Pancreas (tissue), 10 donors: ENCODE data around the gene NOTO. TPM values are rescaled to one million over a fixed set of nuclear protein-coding genes. Genes with fewer than 3 reads are reported as not detected.

Experiments
- ATAC-seq, 4 donors: fragments of 200-7000 bp; cut with Tn5 transposase; one replicate each; pipeline versions ENCODE4 v1.8.0 to v1.9.1; 2020; ENCODE audit warnings: mild to moderate bottlenecking in 4 of 4, moderate library complexity in 4 of 4
- DNase-seq, 6 donors: peaks; one replicate each; pipeline ENCODE4 v3.0.0-alpha.2; 2020
- FAIRE-seq: peaks from 2 replicates; lab custom pipeline; 2012; peaks lifted over from hg19 to GRCh38; lab: Jason Lieb, UNC
- H3K27ac ChIP-seq, 4 donors: fragments of 200-600 bp; sonication (generic); 1 replicate in 3 of 4; 2 replicates in 1 of 4; pipeline versions ENCODE4 v1.5.0 to v1.8.0; 2020
- H3K27me3 ChIP-seq, 4 donors: fragments of 200-600 bp; one replicate each; pipeline ENCODE4 v1.8.0; 2021
- H3K36me3 ChIP-seq, 3 donors: fragments of 200-600 bp; sonication (generic) in 1 of 3; one replicate each; pipeline versions ENCODE4 v1.5.0 to v1.8.0; 2020 to 2021
- H3K4me1 ChIP-seq, 3 donors: fragments of 200-600 bp; one replicate each; pipeline ENCODE4 v1.8.0; 2021
- H3K4me3 ChIP-seq, 4 donors: fragments of 200-600 bp; sonication (generic) in 2 of 4; one replicate each; pipeline versions ENCODE4 v1.5.0 to v1.8.0; 2020 to 2021
- H3K9me3 ChIP-seq, 4 donors: fragments of 200-600 bp; one replicate each; pipeline ENCODE4 v1.8.0; 2021
- WGBS, 2 donors: extraction: QIAGEN DNeasy Blood & Tissue Kit; methylation state at CpG; one replicate each; pipeline ENCODE4 v1.1.7; 2013; 5-methylcytosine and 5-hydroxymethylcytosine counted together
- intact Hi-C, 3 donors: fragments of 100-400 bp; cut with DNase I; formaldehyde crosslinking; loops; one replicate each; pipeline versions ENCODE4 v1.11.1 to v1.14.2; 2022
- polyA plus RNA-seq, 2 donors: library from polyadenylated mRNA; stranded (reverse); fragments of 200-250 nt; gene quantifications; one replicate each; pipeline ENCODE4 v1.2.3, GENCODE V29; 2013
- total RNA-seq, 6 donors: library from RNA; stranded (reverse); fragmentation: NEBNext Ultra II Directional in 4 of 6; extraction: Animal tissue kit (Norgen Biotek cat#: 25700) in 4 of 6; gene quantifications; one replicate each; pipeline versions ENCODE4 v1.2.1 to v1.2.4, GENCODE V29; 2021 to 2023
- TF ChIP-seq, protein P1 (sequence below), 4 donors: fragments of 200-600 bp; sonication (generic) in 3 of 4; IDR thresholded peaks; one replicate each; pipeline versions ENCODE4 v1.5.0 to v1.8.0; 2021; ENCODE audit warnings: antibody characterized with exemption in 4 of 4
- donor health status: healthy with polysubstance abuse.
- donor health status: DM: no; HTN: no; CAD: no; lungs with moderate emphysema.
- donor health status: DM: no; HTN: no; CAD: no.
- donor health status: control.
- donor health status: control.
- donor health status: Bipolar disorder and iron deficiency.
- donor health status: DM: yes; HTN: yes; CAD: no.
- donor health status: DM: no; HTN: no; CAD: no.
- donor health status: DM: no; HTN: no; CAD: no.
- donor health status: DM: yes; HTN: yes; CAD: no.

NOTO gene
- total and polyA plus RNA-seq, 8 donors: not detected

DNA sequence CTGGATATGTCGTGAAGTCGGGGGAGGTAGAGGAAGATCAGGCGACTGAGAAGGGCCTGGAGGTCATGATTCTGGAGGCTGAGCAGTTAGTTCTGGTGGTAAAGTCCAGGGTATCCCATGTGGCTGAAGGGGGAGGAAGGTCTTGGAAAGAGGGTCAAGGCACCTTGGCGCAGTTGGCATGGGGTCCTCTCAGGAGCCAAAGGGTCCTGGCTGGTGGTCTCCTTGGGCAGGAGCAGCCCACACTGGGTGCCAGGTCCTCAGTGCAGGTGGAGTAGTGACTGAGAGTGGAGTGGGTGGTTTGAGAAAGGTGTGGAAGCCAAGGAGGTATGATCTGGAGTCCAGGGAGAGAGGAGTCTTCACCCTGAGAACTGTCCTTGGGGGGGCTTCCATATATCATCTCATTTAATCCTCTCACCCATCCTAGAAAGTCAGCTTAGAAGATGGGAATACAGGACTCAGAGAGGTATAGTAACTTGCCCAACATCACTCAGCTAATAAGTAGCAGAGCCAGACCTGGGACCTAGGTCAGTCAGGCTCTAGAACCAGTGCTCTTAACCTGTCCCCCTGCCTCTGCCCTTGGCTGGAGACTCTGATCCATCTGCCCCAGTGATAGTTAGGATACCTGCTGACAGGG is 57.4 kb downstream of the NOTO start:
- no peak for ATAC-seq
- DNase-seq: no peak
- intact Hi-C loops: no loop called here
- TF ChIP-seq, protein P1, sequence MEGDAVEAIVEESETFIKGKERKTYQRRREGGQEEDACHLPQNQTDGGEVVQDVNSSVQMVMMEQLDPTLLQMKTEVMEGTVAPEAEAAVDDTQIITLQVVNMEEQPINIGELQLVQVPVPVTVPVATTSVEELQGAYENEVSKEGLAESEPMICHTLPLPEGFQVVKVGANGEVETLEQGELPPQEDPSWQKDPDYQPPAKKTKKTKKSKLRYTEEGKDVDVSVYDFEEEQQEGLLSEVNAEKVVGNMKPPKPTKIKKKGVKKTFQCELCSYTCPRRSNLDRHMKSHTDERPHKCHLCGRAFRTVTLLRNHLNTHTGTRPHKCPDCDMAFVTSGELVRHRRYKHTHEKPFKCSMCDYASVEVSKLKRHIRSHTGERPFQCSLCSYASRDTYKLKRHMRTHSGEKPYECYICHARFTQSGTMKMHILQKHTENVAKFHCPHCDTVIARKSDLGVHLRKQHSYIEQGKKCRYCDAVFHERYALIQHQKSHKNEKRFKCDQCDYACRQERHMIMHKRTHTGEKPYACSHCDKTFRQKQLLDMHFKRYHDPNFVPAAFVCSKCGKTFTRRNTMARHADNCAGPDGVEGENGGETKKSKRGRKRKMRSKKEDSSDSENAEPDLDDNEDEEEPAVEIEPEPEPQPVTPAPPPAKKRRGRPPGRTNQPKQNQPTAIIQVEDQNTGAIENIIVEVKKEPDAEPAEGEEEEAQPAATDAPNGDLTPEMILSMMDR (IDR thresholded peaks at IDR 0.05): no peak
- Histone ChIP-seq H3K9me3 (no peaks in the 10 kb centered on the region), H3K4me3 (no peak overlapping the region), H3K4me1 (no peaks in the 10 kb centered on the region), H3K36me3 (no peaks in the 10 kb centered on the region), H3K27me3 (no peaks in the 10 kb centered on the region), H3K27ac (no peak overlapping the region)
- FAIRE-seq: no peak
- 74 to 82% methylated on average over 4 of the region's 4 CpGs for WGBS, 2 donors

- DNase-seq (peak in 4 of 6 donors; percentile 32 to 83 (median 59)), FAIRE-seq (no peak), ATAC-seq (peak; percentile 49 to 91 (median 87))
- Histone ChIP-seq H3K27me3 (no peaks in the 10 kb centered on the region), H3K9me3 (no peaks in the 10 kb centered on the region), H3K36me3 (no peaks in the 10 kb centered on the region), H3K4me1 (no peaks in the 10 kb centered on the region), H3K27ac (no peak overlapping the region), H3K4me3 (no peak overlapping the region)
- TF ChIP-seq, protein P1 (IDR thresholded peaks at IDR 0.05): peak in 2 of 4 donors; percentile 19 to 31
- 34 to 36% methylated on average over 17 of the region's 17 CpGs for WGBS, 2 donors
- intact Hi-C loops: no loop called here
Observed at GRCh38 chr2:73260338-73260984, 58.1 kb downstream of the NOTO start.

Other genes starting within 250 kb of the NOTO start
- gene SFXN5, start 130.9 kb upstream of the NOTO start, total RNA-seq: 1 to 10 TPM; 2.6 to 8.4 (median 4.8) TPM
- gene SFXN5, start 130.9 kb upstream of the NOTO start, polyA plus RNA-seq: 1 to 10 TPM; 5.3 to 7.0 TPM
- 10 to 100 TPM; 13.4 to 17.6 (median 16.2) TPM for gene RAB11FIP5, start 89.6 kb upstream of the NOTO start, total RNA-seq
- 10 to 100 TPM; 10.1 to 12.4 TPM for gene RAB11FIP5, start 89.6 kb upstream of the NOTO start, polyA plus RNA-seq
- gene SMYD5, start 11.7 kb downstream of the NOTO start, total RNA-seq: 10 to 100 TPM in 4 of 6 donors, 1 to 10 TPM in 2; 8.7 to 13.7 (median 11.5) TPM
- gene SMYD5, start 11.7 kb downstream of the NOTO start, polyA plus RNA-seq: 10 to 100 TPM; 17.0 to 19.6 TPM
- gene PRADC1, start 30.7 kb downstream of the NOTO start, total RNA-seq: 10 to 100 TPM; 10.5 to 16.7 (median 13.2) TPM
- 10 to 100 TPM; 19.1 to 20.9 TPM for gene PRADC1, start 30.7 kb downstream of the NOTO start, polyA plus RNA-seq
- 100 to 1,000 TPM in 4 of 6 donors, 10 to 100 TPM in 2; 91.8 to 141 (median 118) TPM for gene CCT7, start 31.7 kb downstream of the NOTO start, total RNA-seq
- 10 to 100 TPM; 72.7 to 92.2 TPM for gene CCT7, start 31.7 kb downstream of the NOTO start, polyA plus RNA-seq
- gene FBXO41, start 81.9 kb downstream of the NOTO start, total RNA-seq: 1 to 10 TPM; 2.2 to 4.0 (median 3.0) TPM
- 1 to 10 TPM; 4.9 to 6.9 TPM for gene FBXO41, start 81.9 kb downstream of the NOTO start, polyA plus RNA-seq
- under 1 TPM in 3 of 6 donors, not detected in 3; 0.09 to 0.18 (median 0.09) TPM for gene EGR4, start 91.0 kb downstream of the NOTO start, total RNA-seq
- gene EGR4, start 91.0 kb downstream of the NOTO start, polyA plus RNA-seq: under 1 TPM; 0.19 to 0.94 TPM
- 10 to 100 TPM; 12.0 to 19.8 (median 14.3) TPM for gene ALMS1, start 183.3 kb downstream of the NOTO start, total RNA-seq
- gene ALMS1, start 183.3 kb downstream of the NOTO start, polyA plus RNA-seq: 1 to 10 TPM; 7.8 to 8.5 TPM